ENCODE data around the gene RARRES2. TPM values are rescaled to one million over a fixed set of nuclear protein-coding genes. Genes with fewer than 3 reads are reported as not detected.

Gene RARRES2
- total RNA-seq, 2 experiments from 2014 or later, result not detected

DNA sequence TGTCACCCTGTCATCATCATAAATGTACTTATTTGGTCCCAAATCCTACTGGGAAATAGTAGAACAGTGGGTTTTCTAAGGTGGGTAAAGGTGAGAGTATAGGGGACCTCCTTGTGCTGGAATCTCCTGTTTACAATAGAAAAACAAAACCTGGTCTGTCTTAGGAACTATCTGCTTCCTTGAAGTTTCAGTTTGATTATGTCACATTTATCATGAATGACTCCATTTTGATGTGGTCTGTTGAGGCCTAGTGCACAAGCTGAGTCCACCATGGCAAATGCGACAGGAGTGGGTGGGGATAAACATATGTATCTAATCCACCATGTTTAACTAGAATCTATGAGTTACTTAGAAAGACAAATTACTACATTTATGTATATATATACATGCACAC is 14.2 kb upstream of the RARRES2 start:
- H3K27ac Mint-ChIP-seq, result no peak overlapping the region
- H3K4me3 Mint-ChIP-seq, result no peak overlapping the region
- peaks cover 6% of the 10 kb centered on the region for H3K36me3 Mint-ChIP-seq
- peaks cover 43% of the 10 kb centered on the region for H3K4me1 Mint-ChIP-seq
- ATAC-seq (no peak), DNase-seq (no peak)
- CTCF ChIA-PET, result interaction anchor here (0.6 to 7.3 kb wide), 19 partner anchors 9 to 630 kb away, joined by 3 to 56 read pairs (median 5); partner anchors contain the start of genes ACTR3C, LRRC61 and REPIN1
- peaks cover 2% of the 10 kb centered on the region for H3K9me3 Mint-ChIP-seq (ENCODE audit: low read depth)
- H3K27me3 Mint-ChIP-seq, result peaks cover 6% of the 10 kb centered on the region

GRCh38 chr7:150351587-150352194 is 10.3 kb upstream of the RARRES2 start:
- H3K36me3 Mint-ChIP-seq, result no peaks in the 10 kb centered on the region
- H3K27me3 Mint-ChIP-seq, result peaks cover 10% of the 10 kb centered on the region
- DNase-seq, result no peak
- H3K4me1 Mint-ChIP-seq, result peaks cover 9% of the 10 kb centered on the region
- no peak overlapping the region for H3K4me3 Mint-ChIP-seq
- no peaks in the 10 kb centered on the region for H3K9me3 Mint-ChIP-seq (ENCODE audit: low read depth)
- no peak for ATAC-seq
- no peak overlapping the region for H3K27ac Mint-ChIP-seq
- CTCF ChIA-PET, result interaction anchor here (7.3 kb wide), 1 partner anchor 16 kb away, joined by 56 read pairs; the partner anchor contains the start of gene REPIN1

GRCh38 chr7:150346922-150347321 is 5.5 kb upstream of the RARRES2 start:
- no peaks in the 10 kb centered on the region for H3K9me3 Mint-ChIP-seq (ENCODE audit: low read depth)
- no peak overlapping the region for H3K4me3 Mint-ChIP-seq
- no peak overlapping the region for H3K27ac Mint-ChIP-seq
- no peaks in the 10 kb centered on the region for H3K36me3 Mint-ChIP-seq
- no peak for DNase-seq
- H3K27me3 Mint-ChIP-seq, result peaks cover 36% of the 10 kb centered on the region
- CTCF ChIA-PET, result interaction anchor here (1.2 kb wide), 1 partner anchor 9 kb away, joined by 6 read pairs; no protein-coding TSS in a partner anchor
- ATAC-seq, result no peak
- H3K4me1 Mint-ChIP-seq, result no peaks in the 10 kb centered on the region

GRCh38 chr7:150345012-150345411 is 3.6 kb upstream of the RARRES2 start:
- Mint-ChIP-seq H3K4me1 (peaks cover 3% of the 10 kb centered on the region), H3K36me3 (no peaks in the 10 kb centered on the region), H3K27me3 (peaks cover 49% of the 10 kb centered on the region), H3K4me3 (no peak overlapping the region), H3K9me3 (ENCODE audit: low read depth) (no peaks in the 10 kb centered on the region), H3K27ac (no peak overlapping the region)
- no peak for DNase-seq
- CTCF ChIA-PET, result no interaction called here
- ATAC-seq, result no peak

DNA sequence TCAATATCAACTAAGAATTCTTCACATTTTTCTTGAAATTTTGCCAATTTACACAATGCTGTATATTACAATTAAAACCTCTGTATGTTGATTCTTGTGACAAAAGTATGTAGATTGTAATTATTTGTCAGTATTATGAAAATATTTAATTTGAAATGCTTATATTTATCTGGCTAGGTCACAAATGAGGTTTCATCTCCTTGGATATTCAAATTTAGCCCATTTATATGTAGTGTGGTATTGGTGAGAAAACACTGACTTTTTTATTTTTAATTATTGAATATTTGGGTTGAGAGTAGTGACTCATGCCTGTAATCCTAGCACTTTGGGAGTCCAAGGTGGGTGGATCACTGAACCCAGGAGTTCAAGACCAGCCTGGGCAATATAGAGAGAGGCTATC is 2.9 kb upstream of the RARRES2 start:
- H3K9me3 Mint-ChIP-seq (ENCODE audit: low read depth), result no peaks in the 10 kb centered on the region
- H3K4me3 Mint-ChIP-seq, result no peak overlapping the region
- no peak for ATAC-seq
- no peaks in the 10 kb centered on the region for H3K36me3 Mint-ChIP-seq
- peaks cover 8% of the 10 kb centered on the region for H3K4me1 Mint-ChIP-seq
- no peak for DNase-seq
- CTCF ChIA-PET, result no interaction called here
- H3K27me3 Mint-ChIP-seq, result peaks cover 54% of the 10 kb centered on the region
- no peak overlapping the region for H3K27ac Mint-ChIP-seq

- no peaks in the 10 kb centered on the region for H3K36me3 Mint-ChIP-seq
- CTCF ChIA-PET, result interaction anchor here (0.6 to 1.4 kb wide), 3 partner anchors 12 to 27 kb away, joined by 3 read pairs; no protein-coding TSS in a partner anchor
- no peak overlapping the region for H3K4me3 Mint-ChIP-seq
- DNase-seq (no peak), ATAC-seq (no peak)
- H3K9me3 Mint-ChIP-seq (ENCODE audit: low read depth), result no peaks in the 10 kb centered on the region
- H3K27ac Mint-ChIP-seq, result no peak overlapping the region
- H3K27me3 Mint-ChIP-seq, result peaks cover 52% of the 10 kb centered on the region
- peaks cover 8% of the 10 kb centered on the region for H3K4me1 Mint-ChIP-seq
Measured at GRCh38 chr7:150343225-150343624, 1.8 kb upstream of the RARRES2 start.

GRCh38 chr7:150342121-150342408 is 636 bp upstream of the RARRES2 start:
- no peak overlapping the region for H3K4me3 Mint-ChIP-seq
- CTCF ChIA-PET, result interaction anchor here (1.4 kb wide), 1 partner anchor 16 kb away, joined by 3 read pairs; no protein-coding TSS in a partner anchor
- H3K4me1 Mint-ChIP-seq, result peaks cover 8% of the 10 kb centered on the region
- no peak for DNase-seq
- H3K36me3 Mint-ChIP-seq, result no peaks in the 10 kb centered on the region
- H3K27ac Mint-ChIP-seq, result no peak overlapping the region
- peaks cover 48% of the 10 kb centered on the region for H3K27me3 Mint-ChIP-seq
- no peaks in the 10 kb centered on the region for H3K9me3 Mint-ChIP-seq (ENCODE audit: low read depth)
- ATAC-seq, result no peak

DNA sequence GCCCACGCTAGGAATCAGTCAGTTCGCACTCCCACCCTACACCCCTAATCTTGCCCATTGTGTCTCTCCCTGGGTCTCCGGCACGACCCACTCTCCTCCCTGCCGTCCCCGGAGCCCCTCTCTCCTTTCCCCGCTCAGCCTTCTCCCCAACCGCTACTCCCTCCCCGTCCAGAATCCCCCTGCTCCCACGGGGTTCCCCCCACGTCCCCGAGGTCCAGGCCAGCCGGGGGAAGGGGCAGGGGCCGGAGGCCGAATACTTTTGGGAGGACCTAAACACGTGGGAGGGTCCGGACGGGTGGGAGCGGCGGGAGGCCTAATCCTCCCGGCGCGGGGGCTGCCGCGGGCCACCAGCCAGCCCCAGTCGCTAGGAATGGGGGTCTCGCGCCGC is 560 bp downstream of the RARRES2 start:
- DNase-seq (no peak), ATAC-seq (no peak)
- H3K9me3 Mint-ChIP-seq (ENCODE audit: low read depth), result no peaks in the 10 kb centered on the region
- H3K4me3 Mint-ChIP-seq, result no peak overlapping the region
- H3K4me1 Mint-ChIP-seq, result peaks cover 8% of the 10 kb centered on the region
- peaks cover 42% of the 10 kb centered on the region for H3K27me3 Mint-ChIP-seq
- H3K36me3 Mint-ChIP-seq, result no peaks in the 10 kb centered on the region
- CTCF ChIA-PET, result no interaction called here
- H3K27ac Mint-ChIP-seq, result no peak overlapping the region

GRCh38 chr7:150340024-150340749 is 1.2 kb downstream of the RARRES2 start:
- ATAC-seq, result no peak
- H3K27me3 Mint-ChIP-seq, result peaks cover 41% of the 10 kb centered on the region
- H3K36me3 Mint-ChIP-seq, result no peaks in the 10 kb centered on the region
- CTCF ChIA-PET, result no interaction called here
- H3K27ac Mint-ChIP-seq, result no peak overlapping the region
- H3K4me3 Mint-ChIP-seq, result no peak overlapping the region
- no peak for DNase-seq
- H3K9me3 Mint-ChIP-seq (ENCODE audit: low read depth), result no peaks in the 10 kb centered on the region
- peaks cover 8% of the 10 kb centered on the region for H3K4me1 Mint-ChIP-seq

GRCh38 chr7:150339409-150339809 is 2.0 kb downstream of the RARRES2 start:
- H3K36me3 Mint-ChIP-seq, result no peaks in the 10 kb centered on the region
- H3K27me3 Mint-ChIP-seq, result peaks cover 39% of the 10 kb centered on the region
- ATAC-seq (no peak), DNase-seq (no peak)
- CTCF ChIA-PET, result no interaction called here
- H3K4me1 Mint-ChIP-seq, result peaks cover 8% of the 10 kb centered on the region
- no peaks in the 10 kb centered on the region for H3K9me3 Mint-ChIP-seq (ENCODE audit: low read depth)
- no peak overlapping the region for H3K27ac Mint-ChIP-seq
- no peak overlapping the region for H3K4me3 Mint-ChIP-seq

DNA sequence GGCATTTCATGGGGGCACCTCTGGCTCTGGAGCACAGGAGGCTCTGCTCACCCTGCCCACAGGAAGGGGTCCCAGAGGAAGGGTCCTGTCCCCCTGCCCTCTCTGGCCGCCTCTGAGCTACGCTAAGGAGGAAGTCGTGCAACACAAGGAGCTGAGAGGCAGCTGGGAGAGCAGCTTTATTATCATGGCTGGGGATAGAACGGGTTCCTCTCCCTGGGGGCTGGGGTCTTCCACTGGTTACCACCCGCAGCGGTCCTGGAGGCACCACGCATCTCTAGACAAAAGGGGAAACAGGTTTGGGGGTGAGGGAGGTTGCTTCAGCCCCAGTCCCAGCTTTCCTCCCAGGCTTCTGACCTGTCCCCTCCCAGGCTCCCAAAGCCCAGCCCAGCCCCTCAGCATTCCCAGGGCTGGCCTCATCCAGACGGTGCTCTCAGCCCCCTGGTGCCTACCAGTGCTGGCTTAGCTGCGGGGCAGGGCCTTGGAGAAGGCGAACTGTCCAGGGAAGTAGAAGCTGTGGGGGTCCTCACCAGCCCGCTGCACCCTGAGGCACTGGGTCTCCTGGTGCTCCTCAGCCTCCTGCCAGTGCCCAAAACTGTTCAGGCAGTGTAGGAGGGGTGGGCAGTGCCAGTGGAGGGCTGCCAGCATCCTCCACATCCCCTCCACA is 3.1 kb downstream of the RARRES2 start:
- CTCF ChIA-PET, result no interaction called here
- Mint-ChIP-seq H3K4me3 (no peak overlapping the region), H3K36me3 (no peaks in the 10 kb centered on the region), H3K9me3 (ENCODE audit: low read depth) (no peaks in the 10 kb centered on the region), H3K27me3 (peaks cover 31% of the 10 kb centered on the region), H3K27ac (no peak overlapping the region), H3K4me1 (peaks cover 8% of the 10 kb centered on the region)
- DNase-seq, result no peak
- ATAC-seq, result no peak

- ATAC-seq, result no peak
- Mint-ChIP-seq H3K9me3 (ENCODE audit: low read depth) (no peaks in the 10 kb centered on the region), H3K36me3 (no peaks in the 10 kb centered on the region), H3K4me3 (no peak overlapping the region), H3K4me1 (peaks cover 8% of the 10 kb centered on the region), H3K27ac (no peak overlapping the region), H3K27me3 (peaks cover 25% of the 10 kb centered on the region)
- no peak for DNase-seq
- CTCF ChIA-PET, result no interaction called here
Measured at GRCh38 chr7:150337659-150338081, 3.8 kb downstream of the RARRES2 start.

DNA sequence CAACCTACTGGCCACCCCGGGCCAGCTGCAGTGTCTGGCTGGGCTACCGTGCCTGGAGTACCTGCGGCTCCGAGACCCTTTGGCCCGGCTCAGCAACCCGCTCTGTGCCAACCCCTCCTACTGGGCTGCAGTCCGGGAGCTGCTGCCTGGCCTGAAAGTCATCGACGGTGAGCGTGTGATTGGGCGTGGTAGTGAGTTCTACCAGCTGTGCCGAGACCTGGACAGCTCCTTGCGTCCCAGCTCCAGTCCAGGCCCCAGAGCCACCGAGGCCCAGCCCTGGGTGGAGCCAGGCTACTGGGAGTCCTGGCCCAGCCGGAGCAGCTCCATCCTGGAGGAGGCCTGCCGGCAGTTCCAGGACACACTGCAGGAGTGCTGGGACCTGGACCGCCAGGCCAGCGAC is 4.2 kb downstream of the RARRES2 start:
- no peaks in the 10 kb centered on the region for H3K9me3 Mint-ChIP-seq (ENCODE audit: low read depth)
- no peak for ATAC-seq
- no peaks in the 10 kb centered on the region for H3K36me3 Mint-ChIP-seq
- no peak overlapping the region for H3K27ac Mint-ChIP-seq
- DNase-seq, result no peak
- no peak overlapping the region for H3K4me3 Mint-ChIP-seq
- CTCF ChIA-PET, result no interaction called here
- H3K4me1 Mint-ChIP-seq, result peaks cover 8% of the 10 kb centered on the region
- H3K27me3 Mint-ChIP-seq, result peaks cover 20% of the 10 kb centered on the region

DNA sequence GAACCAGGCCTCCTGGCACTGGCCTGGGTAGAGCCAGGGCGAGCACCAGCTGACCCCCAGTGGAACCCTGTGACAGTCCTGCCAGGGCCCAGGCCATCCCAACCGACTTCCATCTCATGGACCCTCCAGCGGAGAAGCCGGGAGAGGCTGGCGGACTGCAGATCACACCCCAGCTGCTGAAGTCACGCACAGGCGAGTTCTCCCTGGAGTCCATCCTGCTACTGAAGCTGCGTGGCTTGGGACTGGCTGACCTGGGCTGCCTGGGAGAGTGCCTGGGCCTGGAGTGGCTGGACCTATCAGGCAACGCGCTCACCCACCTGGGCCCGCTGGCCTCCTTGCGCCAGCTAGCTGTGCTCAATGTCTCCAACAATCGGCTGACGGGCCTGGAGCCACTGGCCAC is 4.7 kb downstream of the RARRES2 start:
- Mint-ChIP-seq H3K4me1 (peaks cover 8% of the 10 kb centered on the region), H3K9me3 (ENCODE audit: low read depth) (no peaks in the 10 kb centered on the region), H3K27ac (no peak overlapping the region), H3K27me3 (peaks cover 16% of the 10 kb centered on the region), H3K4me3 (no peak overlapping the region), H3K36me3 (no peaks in the 10 kb centered on the region)
- CTCF ChIA-PET, result no interaction called here
- DNase-seq, result no peak
- ATAC-seq, result no peak
